HG02981 (cell line): Measurements from ENCODE around the gene MIPOL1.
"Not testable (repeated sequence)": the region's sequence is repeated elsewhere in the genome, so short reads cannot be mapped to it uniquely, and the experiment has no call there.

Source experiments
- ATAC-seq: cut with Tn5 transposase; IDR thresholded peaks from one replicate; pipeline ENCODE4 v1.9.1; 2021; ENCODE audit warnings: mild to moderate bottlenecking, moderate library complexity; ENCODE audit not compliant: unreplicated experiment

The MIPOL1 gene

DNA sequence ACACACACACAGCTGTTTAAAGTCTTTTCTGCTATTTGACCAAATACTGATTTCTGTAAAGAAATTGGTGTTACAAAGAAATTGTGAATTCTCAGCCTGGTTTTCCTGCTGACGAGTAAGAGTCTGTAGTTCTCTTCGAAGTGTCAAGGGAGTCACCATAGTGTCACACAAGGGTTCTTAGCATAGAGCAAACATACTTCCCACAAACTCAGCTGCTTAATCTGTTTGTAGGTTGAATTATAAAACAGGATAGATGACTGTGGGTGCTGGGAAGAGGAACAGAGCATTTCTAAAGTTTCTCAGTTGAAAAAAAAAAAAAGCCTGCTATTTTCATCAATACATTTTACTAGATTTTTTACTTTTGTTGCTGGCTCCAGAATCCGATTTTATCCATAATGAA, 314.4 kb downstream of the MIPOL1 start:
- ATAC-seq: no peak

GRCh38 chr14:37515771-37516170, 318.0 kb downstream of the MIPOL1 start:
- ATAC-seq: no peak

GRCh38 chr14:37526994-37527393, 329.3 kb downstream of the MIPOL1 start:
- no peak for ATAC-seq

- ATAC-seq: no peak
Observed at GRCh38 chr14:37539992-37540391, 342.3 kb downstream of the MIPOL1 start.

GRCh38 chr14:37544407-37544806, 346.7 kb downstream of the MIPOL1 start:
- ATAC-seq: no peak

DNA sequence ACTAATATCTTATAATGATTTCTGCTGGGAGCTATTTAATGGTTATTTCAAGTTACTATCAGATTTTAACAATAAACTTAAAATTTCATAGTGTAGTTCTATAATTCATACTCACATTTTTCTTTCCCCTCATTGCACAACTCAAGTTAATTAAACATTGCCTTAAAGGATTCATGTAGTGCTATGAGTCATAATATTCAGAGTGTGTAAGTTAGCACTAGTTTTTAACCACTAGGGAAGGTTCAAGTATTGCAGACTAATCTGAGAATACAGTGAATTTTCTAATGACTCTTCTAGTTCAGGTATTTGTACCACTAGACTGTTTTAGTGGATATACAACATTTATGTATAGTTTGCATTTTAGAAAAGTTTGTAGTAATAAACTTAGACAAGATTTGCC, 347.4 kb downstream of the MIPOL1 start:
- no peak for ATAC-seq

- ATAC-seq: no peak
Observed at GRCh38 chr14:37546621-37547447, 349.1 kb downstream of the MIPOL1 start.

DNA sequence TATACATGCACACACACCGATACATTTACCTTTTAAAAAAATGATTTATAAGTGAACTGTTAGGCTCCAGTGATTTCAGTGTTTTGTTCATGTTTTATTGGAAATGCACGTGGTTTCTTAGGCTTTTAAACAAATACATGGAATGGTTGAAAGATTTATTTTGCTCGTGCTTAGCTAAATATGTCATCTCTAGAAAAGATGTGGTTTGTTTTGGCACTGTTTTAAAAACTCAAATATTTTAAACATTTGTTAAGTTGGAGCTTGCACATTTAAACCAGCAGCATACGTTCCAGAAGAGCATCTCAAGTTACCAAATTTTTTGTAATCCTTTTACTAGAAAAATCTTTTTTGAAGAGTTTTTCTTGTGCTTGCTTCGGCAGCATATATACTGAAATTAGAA, 352.8 kb downstream of the MIPOL1 start:
- no peak for ATAC-seq

DNA sequence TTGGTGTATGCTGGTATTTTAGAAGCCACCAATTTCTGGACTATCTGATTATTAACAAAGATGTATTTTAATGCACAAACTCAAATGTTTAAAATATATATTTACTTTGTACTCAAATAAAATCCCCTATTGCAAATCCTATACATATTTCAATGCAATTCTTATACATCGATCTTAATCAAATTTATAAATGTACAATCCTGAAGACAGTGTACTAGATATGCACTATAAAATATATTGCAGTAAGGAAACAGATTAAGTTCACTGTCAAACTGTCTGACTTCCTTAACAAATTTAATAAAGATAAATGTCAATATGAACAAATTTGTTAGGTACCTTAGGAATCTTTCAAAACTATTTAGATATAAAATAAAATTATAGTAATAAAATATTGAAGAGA, 353.4 kb downstream of the MIPOL1 start:
- ATAC-seq: no peak

DNA sequence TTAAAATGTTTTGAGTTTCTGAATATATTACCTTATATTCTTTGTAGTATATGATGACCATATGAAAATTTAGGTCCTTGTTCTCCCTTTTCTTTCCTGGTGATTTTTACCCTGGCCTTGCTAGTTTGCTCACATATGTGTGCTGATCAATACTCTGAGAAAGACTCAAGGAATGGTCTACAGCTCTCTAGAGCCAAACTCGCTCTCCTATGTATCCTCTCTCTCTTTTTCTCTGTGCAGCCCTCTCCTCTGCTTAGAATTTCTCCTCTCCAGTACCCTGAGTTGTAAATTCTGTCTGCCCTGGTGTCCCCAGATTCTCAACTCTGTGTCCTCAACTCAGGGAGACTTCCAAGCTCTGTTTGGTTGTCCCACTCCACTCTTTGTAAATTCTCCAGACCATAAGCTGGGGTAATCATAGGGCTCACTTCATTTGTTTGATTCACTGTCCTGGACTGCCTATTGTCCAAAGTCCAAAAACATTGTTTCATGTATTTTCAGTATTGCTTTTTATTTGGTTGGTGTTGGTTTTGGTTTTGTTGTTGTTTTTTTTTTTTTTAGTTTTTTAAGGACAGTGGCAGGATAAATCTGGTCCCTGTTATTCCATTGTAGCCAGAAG, 356.3 kb downstream of the MIPOL1 start:
- no peak for ATAC-seq

DNA sequence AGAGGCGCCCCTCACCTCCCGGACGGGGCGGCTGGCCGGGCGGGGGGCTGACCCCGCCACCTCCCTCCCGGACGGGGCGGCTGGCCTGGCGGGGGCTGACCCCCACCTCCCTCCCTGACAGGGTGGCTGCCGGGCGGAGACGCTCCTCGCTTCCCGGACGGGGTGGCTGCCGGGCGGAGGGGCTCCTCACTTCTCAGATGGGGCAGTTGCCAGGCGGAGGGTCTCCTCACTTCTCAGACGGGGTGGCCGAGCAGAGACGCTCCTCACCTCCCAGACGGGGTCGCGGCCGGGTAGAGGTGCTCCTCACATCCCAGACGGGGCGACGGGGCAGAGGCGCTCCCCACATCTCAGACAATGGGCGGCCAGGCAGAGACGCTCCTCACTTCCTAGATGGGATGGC, 357.9 kb downstream of the MIPOL1 start:
- not testable (repeated sequence) for ATAC-seq

- ATAC-seq: no peak
Observed at GRCh38 chr14:37558740-37559139, 361.0 kb downstream of the MIPOL1 start.

DNA sequence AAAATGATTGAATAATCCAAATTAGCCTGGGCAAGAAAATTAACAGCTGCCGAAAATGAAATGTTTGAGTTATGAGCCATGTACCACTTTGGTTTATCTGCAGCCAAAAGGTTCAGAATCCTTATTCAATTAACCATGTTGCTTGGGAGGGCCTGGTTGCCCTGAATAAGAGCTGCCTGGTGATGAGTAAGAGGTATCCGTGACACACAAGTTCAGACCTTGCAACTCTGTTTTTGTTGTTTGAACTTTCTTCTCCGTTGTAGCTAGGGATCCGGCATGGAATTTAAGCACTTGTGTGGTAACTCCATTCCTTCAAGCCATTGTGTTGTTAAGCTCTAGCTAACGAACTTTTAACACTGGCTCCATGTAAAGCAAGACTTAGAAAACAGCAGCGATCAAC, 361.6 kb downstream of the MIPOL1 start:
- no peak for ATAC-seq

DNA sequence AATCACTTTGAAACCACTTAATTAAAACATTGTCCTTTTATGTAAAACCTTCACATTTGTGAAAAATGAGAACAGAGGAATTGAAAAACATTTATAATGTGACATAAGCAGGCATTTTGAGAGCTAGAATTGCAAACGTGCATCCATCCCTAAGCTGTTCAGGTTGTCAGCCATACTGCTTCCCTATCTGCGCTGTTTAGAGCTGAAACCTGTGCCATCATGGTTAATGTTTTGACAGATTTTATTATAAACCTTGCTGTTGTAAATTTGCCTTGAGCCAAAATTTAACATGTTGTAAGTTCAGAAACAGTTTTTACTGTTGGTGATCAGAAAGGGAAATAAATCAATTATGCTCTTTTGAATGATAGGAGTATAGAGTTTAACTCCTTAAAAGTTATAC, 365.5 kb downstream of the MIPOL1 start:
- ATAC-seq: no peak

GRCh38 chr14:37565550-37565949, 367.8 kb downstream of the MIPOL1 start:
- no peak for ATAC-seq

GRCh38 chr14:37566811-37567371, 369.2 kb downstream of the MIPOL1 start:
- no peak for ATAC-seq

DNA sequence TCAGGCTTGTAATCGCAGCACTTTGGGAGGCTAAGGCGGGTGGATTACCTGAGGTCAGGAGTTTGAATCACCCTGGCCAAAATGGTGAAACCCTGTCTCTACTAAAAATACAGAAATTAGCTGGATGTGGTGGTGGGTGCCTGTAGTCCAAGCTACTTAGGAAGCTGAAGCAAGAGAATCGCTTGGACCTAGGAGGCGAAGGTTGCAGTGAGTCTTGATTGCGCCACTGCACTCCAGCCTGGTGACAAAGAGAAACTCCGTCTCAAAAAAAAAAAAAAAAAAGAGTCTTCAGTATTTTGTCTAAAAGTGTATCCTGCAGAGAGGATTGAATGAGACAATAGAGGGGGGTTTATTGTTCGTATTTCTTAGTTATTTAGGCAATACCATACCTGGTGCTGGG, 372.0 kb downstream of the MIPOL1 start:
- ATAC-seq: no peak

GRCh38 chr14:37571391-37571790, 373.7 kb downstream of the MIPOL1 start:
- no peak for ATAC-seq

DNA sequence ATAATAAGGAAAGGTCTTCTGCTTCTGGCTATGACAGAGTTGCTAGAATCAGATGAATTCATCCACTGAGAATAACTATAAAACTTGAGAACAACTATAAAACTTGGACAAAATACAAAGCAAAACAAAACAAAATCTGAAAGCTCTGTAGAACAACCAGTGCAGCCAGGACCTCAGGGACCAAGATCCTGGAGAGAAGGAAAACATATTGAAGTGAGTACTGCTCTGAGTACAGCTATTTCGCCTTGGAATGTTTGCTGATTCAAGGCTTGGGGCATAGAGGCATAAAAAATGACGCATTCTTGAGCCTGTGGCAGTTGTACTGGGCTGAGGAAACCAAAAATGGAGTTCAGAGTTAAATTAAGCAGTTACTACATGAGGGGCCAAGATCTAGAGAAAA, 375.6 kb downstream of the MIPOL1 start:
- ATAC-seq: no peak

DNA sequence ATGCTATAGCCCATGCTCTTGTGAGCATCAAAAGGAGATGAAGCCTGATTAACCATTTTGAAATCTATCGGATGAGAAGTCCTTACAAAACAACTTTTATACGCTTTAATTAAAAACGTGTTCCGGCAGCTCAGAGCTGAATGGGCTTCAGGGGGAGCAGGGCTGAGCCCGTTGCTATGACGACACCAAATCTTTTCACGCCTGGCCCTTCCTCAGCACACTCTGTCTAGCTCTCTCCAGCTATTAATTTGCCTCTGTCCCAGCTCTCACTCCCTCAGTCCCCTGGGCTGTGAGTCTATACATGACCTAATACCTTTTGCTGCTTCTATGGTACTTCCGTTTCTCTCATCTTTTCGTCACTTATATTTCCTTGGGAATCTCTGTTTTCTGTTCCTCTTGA, 381.5 kb downstream of the MIPOL1 start:
- no peak for ATAC-seq

GRCh38 chr14:37580146-37580545, 382.4 kb downstream of the MIPOL1 start:
- ATAC-seq: no peak
